Astrocyte (in vitro differentiated cells and primary cell): ENCODE measurements around the gene FOXF1. TPM values are rescaled to one million over a fixed set of nuclear protein-coding genes. Genes with fewer than 3 reads are reported as not detected.

Source experiments
- DNase-seq: peaks from one replicate; pipeline ENCODE4 v3.0.0-alpha.2; 2010; ENCODE audit warnings: low read depth
- FAIRE-seq: peaks from 2 replicates; lab custom pipeline; 2011; peaks lifted over from hg19 to GRCh38; lab: Jason Lieb, UNC
- H2AFZ ChIP-seq: 2 replicates; pipeline ENCODE4 v1.6.0; 2012; ENCODE audit warnings: low read depth, low read length, inconsistent platforms
- H3K27ac ChIP-seq: 2 replicates; pipeline ENCODE4 v1.5.1; 2011; ENCODE audit warnings: low read depth, low read length, inconsistent platforms
- H3K27me3 ChIP-seq: 2 replicates; pipeline ENCODE4 v1.6.0; 2011; ENCODE audit warnings: low read length, inconsistent platforms; ENCODE audit not compliant: insufficient read depth
- H3K36me3 ChIP-seq: 2 replicates; pipeline ENCODE4 v1.5.1; 2011; ENCODE audit warnings: low read length, inconsistent platforms; ENCODE audit not compliant: insufficient read depth
- H3K4me1 ChIP-seq: 2 replicates; pipeline ENCODE4 v1.5.1; 2011; ENCODE audit warnings: low read length, inconsistent platforms; ENCODE audit not compliant: insufficient read depth
- H3K4me2 ChIP-seq: 2 replicates; pipeline ENCODE4 v1.6.0; 2012; ENCODE audit warnings: low read length, inconsistent platforms
- H3K4me3 ChIP-seq: 2 replicates; pipeline ENCODE4 v1.5.1; 2011; ENCODE audit warnings: low read depth, mild to moderate bottlenecking, low read length, inconsistent platforms; ENCODE audit not compliant: insufficient read depth
- H3K79me2 ChIP-seq: 2 replicates; pipeline ENCODE4 v1.6.0; 2012; ENCODE audit warnings: mild to moderate bottlenecking, low read length, inconsistent platforms; ENCODE audit not compliant: insufficient read depth
- H3K9ac ChIP-seq: 2 replicates; pipeline ENCODE4 v1.6.0; 2012; ENCODE audit warnings: mild to moderate bottlenecking, low read length, inconsistent platforms
- H3K9me3 ChIP-seq: 2 replicates; pipeline ENCODE4 v1.5.1; 2012; ENCODE audit warnings: low read depth, mild to moderate bottlenecking, low read length, inconsistent platforms; ENCODE audit not compliant: insufficient read depth
- H4K20me1 ChIP-seq: 2 replicates; pipeline ENCODE4 v1.6.0; 2012; ENCODE audit warnings: low read length, inconsistent platforms; ENCODE audit not compliant: insufficient read depth
- H3K27ac Mint-ChIP-seq: one replicate; pipeline ENCODE4 v1.8.0; 2021; ENCODE audit warnings: mild to moderate bottlenecking, mixed read lengths; ENCODE audit not compliant: unreplicated experiment
- H3K27me3 Mint-ChIP-seq: one replicate; pipeline ENCODE4 v1.8.0; 2021; ENCODE audit warnings: low read depth, mixed read lengths; ENCODE audit not compliant: unreplicated experiment
- H3K36me3 Mint-ChIP-seq: one replicate; pipeline ENCODE4 v1.8.0; 2021; ENCODE audit warnings: low read depth, mixed read lengths; ENCODE audit not compliant: unreplicated experiment
- H3K4me1 Mint-ChIP-seq: one replicate; pipeline ENCODE4 v1.8.0; 2021; ENCODE audit warnings: low read depth, mixed read lengths; ENCODE audit not compliant: unreplicated experiment
- H3K4me3 Mint-ChIP-seq: one replicate; pipeline ENCODE4 v1.8.0; 2021; ENCODE audit warnings: mild to moderate bottlenecking, moderate library complexity, mixed read lengths; ENCODE audit not compliant: unreplicated experiment
- H3K9me3 Mint-ChIP-seq: one replicate; pipeline ENCODE4 v1.8.0; 2021; ENCODE audit warnings: mild to moderate bottlenecking, mixed read lengths; ENCODE audit not compliant: unreplicated experiment
- CTCF ChIP-seq: IDR thresholded peaks from 2 replicates; pipeline ENCODE4 v1.5.1; 2011; ENCODE audit warnings: low read depth, mild to moderate bottlenecking, inconsistent platforms, low read length, moderate library complexity; ENCODE audit not compliant: insufficient read depth
- EZH2 ChIP-seq: IDR thresholded peaks from 2 replicates; pipeline ENCODE4 v1.6.1; 2012; ENCODE audit warnings: mild to moderate bottlenecking, low read length, inconsistent platforms; ENCODE audit not compliant: insufficient read depth
- total RNA-seq: library from RNA; stranded (reverse); gene quantifications from 2 replicates; pipeline ENCODE4 v1.2.1, GENCODE V29; 2021

FOXF1 gene
- total RNA-seq, 1 donor from 2014 or later: 0.07 TPM

GRCh38 chr16:86502856-86503748 lies 7.2 kb upstream of the FOXF1 start:
- Histone ChIP-seq H3K36me3 (no peaks in the 10 kb centered on the region), H2AFZ (no peak overlapping the region), H3K27ac (no peak overlapping the region), H3K4me3 (no peak overlapping the region), H3K4me1 (peaks cover 4% of the 10 kb centered on the region), H3K9me3 (peaks cover 9% of the 10 kb centered on the region), H4K20me1 (peaks cover 41% of the 10 kb centered on the region), H3K79me2 (no peaks in the 10 kb centered on the region), H3K27me3 (peaks cover 96% of the 10 kb centered on the region), H3K9ac (no peak overlapping the region), H3K4me2 (no peak overlapping the region)
- Mint-ChIP-seq H3K27me3 (peaks cover 87% of the 10 kb centered on the region), H3K9me3 (peaks cover 38% of the 10 kb centered on the region), H3K4me3 (no peak overlapping the region), H3K36me3 (peaks cover 2% of the 10 kb centered on the region), H3K27ac (no peak overlapping the region), H3K4me1 (peaks cover 7% of the 10 kb centered on the region)
- TF ChIP-seq CTCF: no peak
- TF ChIP-seq EZH2: peak; percentile 58
- DNase-seq (no peak), FAIRE-seq (no peak)

GRCh38 chr16:86503830-86504229 lies 6.5 kb upstream of the FOXF1 start:
- Histone ChIP-seq H3K9me3 (peaks cover 9% of the 10 kb centered on the region), H3K79me2 (no peaks in the 10 kb centered on the region), H3K4me3 (no peak overlapping the region), H4K20me1 (peaks cover 41% of the 10 kb centered on the region), H3K36me3 (no peaks in the 10 kb centered on the region), H3K9ac (no peak overlapping the region), H3K27ac (no peak overlapping the region), H3K4me1 (peaks cover 8% of the 10 kb centered on the region), H3K4me2 (no peak overlapping the region), H2AFZ (no peak overlapping the region), H3K27me3 (peaks cover 95% of the 10 kb centered on the region)
- H3K9me3 Mint-ChIP-seq: peaks cover 38% of the 10 kb centered on the region
- no peak overlapping the region for H3K27ac Mint-ChIP-seq
- TF ChIP-seq EZH2 (no peak), CTCF (no peak)
- no peak for FAIRE-seq
- peaks cover 85% of the 10 kb centered on the region for H3K27me3 Mint-ChIP-seq
- H3K4me3 Mint-ChIP-seq: no peak overlapping the region
- DNase-seq: no peak
- H3K36me3 Mint-ChIP-seq: peaks cover 2% of the 10 kb centered on the region
- H3K4me1 Mint-ChIP-seq: peaks cover 7% of the 10 kb centered on the region
